K562 (cell line): ENCODE results near the gene TLN1. TPM values are rescaled to one million over a fixed set of nuclear protein-coding genes. Genes with fewer than 3 reads are reported as not detected.

ENCODE experiments used
- ATAC-seq: fragments of 200-7000 bp; cut with Tn5 transposase; 3 replicates; pipeline ENCODE4 v1.9.1; 2020; ENCODE audit warnings: moderate library complexity
- BruUV-seq: library from RNA; stranded (reverse); fragments of 400-500 nt; replicated peaks from 2 replicates; lab custom pipeline; 2021; lab: Mats Ljungman, UMichigan
- CTCF ChIA-PET: fragments of 300-600 bp; formaldehyde crosslinking; extraction: SDS; loops from one replicate; lab custom pipeline; 2021; ENCODE audit warnings: low intra/inter-chr PET ratio; lab: Yijun Ruan, JAX
- POLR2A ChIA-PET: fragments of 300-600, 350-650 bp; sonication (Branson Sonifier 250); formaldehyde crosslinking; extraction: SDS; loops from one replicate; lab custom pipeline; 2021; ENCODE audit warnings: antibody characterized with exemption, inconsistent platforms; lab: Yijun Ruan, JAX
- DNase-seq, 4 experiments: peaks; one replicate each; pipeline versions ENCODE4 v3.0.0 to v3.0.0-alpha.2; 2011 to 2018; ENCODE audit warnings: low spot score in 3 of 4, mixed read lengths in 3 of 4; ENCODE audit errors: extremely low read depth in 1 of 4
- FAIRE-seq: peaks from 2 replicates; lab custom pipeline; 2011; peaks lifted over from hg19 to GRCh38; lab: Jason Lieb, UNC
- H2AFZ ChIP-seq: 2 replicates; pipeline ENCODE4 v1.6.0; 2011; ENCODE audit warnings: low read depth, low read length, control low read depth, inconsistent platforms
- H3K27ac ChIP-seq: fragments of 200-600 bp; 3 replicates; pipeline ENCODE4 v1.8.0; 2011; ENCODE audit warnings: low read depth, mild to moderate bottlenecking, control low read depth, inconsistent platforms, low read length, moderate library complexity, mixed read lengths; ENCODE audit errors: extremely low read depth
- H3K27me3 ChIP-seq, 2 experiments: fragments of 300-600 bp in 1 of 2; 2 replicates in 1 of 2; 3 replicates in 1 of 2; pipeline versions ENCODE4 v1.6.0 to v1.8.0; 2011; ENCODE audit warnings: inconsistent platforms in 2 of 2, low read length in 2 of 2, mild to moderate bottlenecking in 1 of 2, mixed read lengths in 1 of 2, moderate library complexity in 1 of 2; ENCODE audit not compliant: control insufficient read depth in 2 of 2, insufficient read depth in 2 of 2
- H3K36me3 ChIP-seq: fragments of 300-600 bp; 3 replicates; pipeline ENCODE4 v1.8.0; 2011; ENCODE audit warnings: mild to moderate bottlenecking, low read length, inconsistent platforms; ENCODE audit not compliant: control insufficient read depth, insufficient read depth
- H3K4me1 ChIP-seq, 2 experiments: fragments of 200-600 bp in 1 of 2; replicated peaks in 1 of 2; 2 replicates in 1 of 2; 3 replicates in 1 of 2; pipeline versions ENCODE4 v1.5.1 to v1.8.0; 2011; ENCODE audit warnings: inconsistent platforms in 2 of 2, low read length in 2 of 2, mild to moderate bottlenecking in 1 of 2, mixed read lengths in 1 of 2, moderate library complexity in 1 of 2; ENCODE audit not compliant: control insufficient read depth in 2 of 2, insufficient read depth in 2 of 2
- H3K4me2 ChIP-seq: 2 replicates; pipeline ENCODE4 v1.6.1; 2011; ENCODE audit warnings: low read length, control low read depth, inconsistent platforms, mixed read lengths; ENCODE audit not compliant: insufficient read depth
- H3K4me3 ChIP-seq: fragments of 200-600 bp; sonication (generic), shearing (Covaris generic); 2 replicates; pipeline ENCODE4 v1.5.1; 2016; ENCODE audit warnings: control low read depth, inconsistent platforms
- H3K79me2 ChIP-seq: fragments of 200-600 bp; 3 replicates; pipeline ENCODE4 v1.8.0; 2011; ENCODE audit warnings: low read length, inconsistent platforms; ENCODE audit not compliant: control insufficient read depth, insufficient read depth
- H3K9ac ChIP-seq, 2 experiments: 2 replicates each; pipeline versions ENCODE4 v1.6.0 to v1.6.1; 2011; ENCODE audit warnings: low read depth in 2 of 2, low read length in 2 of 2, control low read depth in 1 of 2, inconsistent platforms in 1 of 2, mild to moderate bottlenecking in 1 of 2, mixed read lengths in 1 of 2; ENCODE audit not compliant: insufficient read depth in 1 of 2
- H3K9me1 ChIP-seq: one replicate; pipeline ENCODE4 v1.6.0; 2011; ENCODE audit warnings: inconsistent platforms, mild to moderate bottlenecking, low read length, moderate library complexity; ENCODE audit not compliant: control insufficient read depth, insufficient read depth
- H3K9me3 ChIP-seq: replicated peaks from 2 replicates; pipeline ENCODE4 v1.5.1; 2011; ENCODE audit warnings: low read depth, low read length, inconsistent platforms; ENCODE audit not compliant: control insufficient read depth, insufficient read depth
- H4K20me1 ChIP-seq: replicated peaks from 2 replicates; pipeline ENCODE4 v1.6.1; 2011; ENCODE audit warnings: low read length, inconsistent platforms, mixed read lengths; ENCODE audit not compliant: control insufficient read depth, insufficient read depth
- ARNT ChIP-seq, 2 experiments: fragments of 450-650 bp; IDR thresholded peaks; 2 replicates each; pipeline ENCODE4 v1.6.1; 2016; ENCODE audit warnings: mild to moderate bottlenecking in 1 of 2
- CHD2 ChIP-seq: IDR thresholded peaks from 2 replicates; pipeline ENCODE4 v1.6.1; 2011; ENCODE audit warnings: low read depth, low read length
- CTBP1 ChIP-seq: fragments of 450-650 bp; IDR thresholded peaks from 2 replicates; pipeline ENCODE4 v1.6.1; 2016; ENCODE audit warnings: borderline replicate concordance
- ETV1 ChIP-seq: fragments of 450-650 bp; conservative IDR thresholded peaks from 2 replicates; pipeline ENCODE4 v1.6.1; 2016; ENCODE audit warnings: missing genetic modification characterization, control low read depth, low read depth, missing compliant biosample characterization
- KLF1 ChIP-seq: fragments of 450-650 bp; IDR thresholded peaks from 2 replicates; pipeline ENCODE4 v1.6.1; 2016; ENCODE audit warnings: missing genetic modification characterization, missing compliant biosample characterization
- POLR2A ChIP-seq: fragments of 450-650 bp; conservative IDR thresholded peaks from 2 replicates; pipeline ENCODE4 v1.6.1; 2016
- SMAD2 ChIP-seq: fragments of 150-350 bp; IDR thresholded peaks from 2 replicates; pipeline ENCODE4 v1.6.1; 2014; ENCODE audit warnings: low read depth, mild to moderate bottlenecking, low read length
- STAT5B ChIP-seq: fragments of 250-450 bp; sonication (Bioruptor Pico); IDR thresholded peaks from 2 replicates; pipeline ENCODE4 v1.8.0; 2021; ENCODE audit warnings: mild to moderate bottlenecking, inconsistent platforms
- ZKSCAN1 ChIP-seq: fragments of 150-350 bp; IDR thresholded peaks from 2 replicates; pipeline ENCODE4 v1.6.1; 2016; ENCODE audit warnings: low read depth, low read length
- ZNF253 ChIP-seq: fragments of 250-450 bp; sonication (Bioruptor Pico); conservative IDR thresholded peaks from 2 replicates; pipeline ENCODE4 v1.6.1; 2021; ENCODE audit warnings: mild to moderate bottlenecking
- ZNF431 ChIP-seq: sonication (generic); formaldehyde crosslinking; IDR thresholded peaks from 2 replicates; pipeline ENCODE4 v1.8.0; 2022; ENCODE audit warnings: mild to moderate bottlenecking, missing genetic modification reagents
- ZNF644 ChIP-seq: fragments of 200-800 bp; sonication (Bioruptor generic); IDR thresholded peaks from 2 replicates; pipeline ENCODE4 v1.6.1; 2016; ENCODE audit warnings: low read depth, missing genetic modification characterization, missing compliant biosample characterization
- WGBS: fragments of 100-300 bp; shearing (Covaris generic); methylation state at CpG from one replicate; pipeline ENCODE4 v1.1.6; 2016; ENCODE audit warnings: low coverage, mixed read lengths; ENCODE audit not compliant: insufficient coverage; ENCODE audit errors: missing lambda C conversion rate; 5-methylcytosine and 5-hydroxymethylcytosine counted together
- in situ Hi-C: fragments of 300-500 bp; cut with MboI; formaldehyde crosslinking; loops from 4 replicates; pipeline ENCODE4 v1.15.0; 2018; ENCODE audit warnings: inconsistent platforms, mixed read lengths
- intact Hi-C: fragments of 100-400 bp; cut with micrococcal nuclease; formaldehyde crosslinking; loops from 2 replicates; pipeline ENCODE4 v1.14.2; 2022
- polyA plus RNA-seq, 8 experiments: library from polyadenylated mRNA; depleted of rRNA in 4 of 8; stranded (reverse) in 5 of 8; unstranded in 3 of 8; fragments of >200 nt; fragmentation: Nextera tagmentation in 2 of 8; fragmentation: Illumina TruSeq in 1 of 8; extraction: Ambion mirVana in 2 of 8; extraction: Trizol in 1 of 8; gene quantifications; 2 replicates each; pipeline versions ENCODE4 v1.2.1 to v1.2.3, GENCODE V29; 2011 to 2014; ENCODE audit warnings: inconsistent platforms in 1 of 8, missing spikeins in 1 of 8
- total RNA-seq, 7 experiments: library from RNA; depleted of rRNA in 6 of 7; stranded (reverse); fragments of >200 nt in 6 of 7; fragmentation: Illumina TruSeq in 2 of 7; extraction: Trizol in 2 of 7; gene quantifications; 2 replicates each; pipeline versions ENCODE4 v1.2.1 to v1.2.3, GENCODE V29; 2011 to 2021; ENCODE audit warnings: low replicate concordance in 1 of 7
- TF ChIP-seq, protein P1 (sequence below): IDR thresholded peaks from 2 replicates; pipeline ENCODE4 v1.6.1; 2016; ENCODE audit warnings: missing genetic modification characterization, missing compliant biosample characterization
- TF ChIP-seq, protein P2 (sequence below): fragments of 450-650 bp; formaldehyde crosslinking; IDR thresholded peaks from 2 replicates; pipeline ENCODE4 v1.4.0; 2020; ENCODE audit warnings: mild to moderate bottlenecking, moderate library complexity

The TLN1 gene
- total and polyA plus RNA-seq, 9 of the 15 experiments (the other 6 are each of a cell fraction or from before 2014, with no cell fraction given) = 3.6 to 240 (median 54.8) TPM

GRCh38 chr9:35695943-35696401 lies 36.0 kb downstream of the TLN1 start:
- Histone ChIP-seq H3K36me3 (peaks cover 53% of the 10 kb centered on the region), H2AFZ (no peak overlapping the region), H3K9me1 (no peaks in the 10 kb centered on the region), H3K27ac (no peak overlapping the region), H3K79me2 (no peaks in the 10 kb centered on the region), H3K4me1 (peaks cover 4% of the 10 kb centered on the region in 2 experiments; a peak in 4 of 5 replicates), H4K20me1 (no peaks in the 10 kb centered on the region), H3K4me3 (no peak overlapping the region), H3K9me3 (no peaks in the 10 kb centered on the region)
- in situ Hi-C loops = no loop called here
- FAIRE-seq (no peak), DNase-seq (no peak), ATAC-seq (no peak)
- intact Hi-C loops = loop anchor here (2.0 to 5.0 kb wide), 2 partner anchors 33 to 39 kb away; partner anchors contain the start of genes CCDC107 and RMRP
- 100% methylated on average over 3 of the region's 3 CpGs for WGBS
- POLR2A ChIA-PET = interaction anchor here (0.6 to 1.9 kb wide), 8 partner anchors 10 to 36 kb away, joined by 3 to 8 read pairs (median 3); partner anchors contain the start of genes CREB3 and TLN1
- CTCF ChIA-PET = no interaction called here
- TF ChIP-seq ZNF253 (CRISPR knock-in tag) = no peak
- peak; percentile 42; the same call in 1 of the 2 replicates for TF ChIP-seq POLR2A
- TF ChIP-seq, all 486 proteins: peak for 1
- Histone ChIP-seq H3K4me2 (no peak overlapping the region), H3K9ac (no peak overlapping the region), H3K27me3 (no peaks in the 10 kb centered on the region)
- BruUV-seq = no TSS peak

GRCh38 chr9:35691757-35692301 lies 40.2 kb downstream of the TLN1 start:
- H3K4me1 ChIP-seq = peaks cover 12 to 23% of the 10 kb centered on the region in 2 experiments; a peak in 4 of 5 replicates
- WGBS = 72% methylated on average over 7 of the region's 13 CpGs
- no peaks in the 10 kb centered on the region for H3K79me2 ChIP-seq
- TF ChIP-seq SMAD2 = no peak
- no peak for TF ChIP-seq ARNT (IDR thresholded peaks at IDR 0.05)
- TF ChIP-seq, protein P1, sequence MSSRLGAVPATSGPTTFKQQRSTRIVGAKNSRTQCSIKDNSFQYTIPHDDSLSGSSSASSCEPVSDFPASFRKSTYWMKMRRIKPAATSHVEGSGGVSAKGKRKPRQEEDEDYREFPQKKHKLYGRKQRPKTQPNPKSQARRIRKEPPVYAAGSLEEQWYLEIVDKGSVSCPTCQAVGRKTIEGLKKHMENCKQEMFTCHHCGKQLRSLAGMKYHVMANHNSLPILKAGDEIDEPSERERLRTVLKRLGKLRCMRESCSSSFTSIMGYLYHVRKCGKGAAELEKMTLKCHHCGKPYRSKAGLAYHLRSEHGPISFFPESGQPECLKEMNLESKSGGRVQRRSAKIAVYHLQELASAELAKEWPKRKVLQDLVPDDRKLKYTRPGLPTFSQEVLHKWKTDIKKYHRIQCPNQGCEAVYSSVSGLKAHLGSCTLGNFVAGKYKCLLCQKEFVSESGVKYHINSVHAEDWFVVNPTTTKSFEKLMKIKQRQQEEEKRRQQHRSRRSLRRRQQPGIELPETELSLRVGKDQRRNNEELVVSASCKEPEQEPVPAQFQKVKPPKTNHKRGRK (tag) = no peak
- TF ChIP-seq ETV1 (tag) = no peak
- TF ChIP-seq, protein P2, sequence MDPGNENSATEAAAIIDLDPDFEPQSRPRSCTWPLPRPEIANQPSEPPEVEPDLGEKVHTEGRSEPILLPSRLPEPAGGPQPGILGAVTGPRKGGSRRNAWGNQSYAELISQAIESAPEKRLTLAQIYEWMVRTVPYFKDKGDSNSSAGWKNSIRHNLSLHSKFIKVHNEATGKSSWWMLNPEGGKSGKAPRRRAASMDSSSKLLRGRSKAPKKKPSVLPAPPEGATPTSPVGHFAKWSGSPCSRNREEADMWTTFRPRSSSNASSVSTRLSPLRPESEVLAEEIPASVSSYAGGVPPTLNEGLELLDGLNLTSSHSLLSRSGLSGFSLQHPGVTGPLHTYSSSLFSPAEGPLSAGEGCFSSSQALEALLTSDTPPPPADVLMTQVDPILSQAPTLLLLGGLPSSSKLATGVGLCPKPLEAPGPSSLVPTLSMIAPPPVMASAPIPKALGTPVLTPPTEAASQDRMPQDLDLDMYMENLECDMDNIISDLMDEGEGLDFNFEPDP (CRISPR knock-in tag) = no peak
- no peak for TF ChIP-seq STAT5B (CRISPR knock-in tag)
- no peak for TF ChIP-seq ZNF431 (CRISPR knock-in tag)
- TF ChIP-seq CTBP1 = no peak
- no peak for TF ChIP-seq KLF1 (tag)
- TF ChIP-seq ZNF644 (tag) = no peak
- no peak for TF ChIP-seq CHD2
- TF ChIP-seq ZKSCAN1 = no peak

More at GRCh38 chr9:35691757-35692301, 40.2 kb downstream of the TLN1 start:
- FAIRE-seq (peak; percentile 52), ATAC-seq (no peak), DNase-seq (no peak)
- in situ Hi-C loops (no loop called here), intact Hi-C loops (no loop called here)
- Histone ChIP-seq H3K27ac (peak overlapping the region; percentile 86; the same call in 1 of the 3 replicates), H3K27me3 (no peaks in the 10 kb centered on the region), H3K4me2 (peak overlapping the region; percentile 89; the same call in 1 of the 2 replicates), H3K9ac (peak overlapping the region in 1 of 2 experiments; percentile 73; a peak in 1 of 4 replicates), H2AFZ (peak overlapping the region; percentile 91; the same call in 1 of the 2 replicates), H3K4me3 (no peak overlapping the region), H3K36me3 (peaks cover 13% of the 10 kb centered on the region), H3K9me3 (no peaks in the 10 kb centered on the region), H4K20me1 (no peaks in the 10 kb centered on the region), H3K9me1 (no peaks in the 10 kb centered on the region)
- POLR2A ChIA-PET = interaction anchor here (0.6 to 1.9 kb wide), 6 partner anchors 12 to 40 kb away, joined by 3 to 7 read pairs (median 4); partner anchors contain the start of genes CREB3 and TLN1
- no TSS peak for BruUV-seq
- CTCF ChIA-PET = no interaction called here
